Effector memory CD4-positive, alpha-beta T cell (primary cell): ENCODE data around the gene SETD7.

Experiments used
- DNase-seq, 3 donors: peaks; one replicate each; pipeline ENCODE4 v3.0.0-alpha.2; 2020
- H3K27ac ChIP-seq: 2 replicates; pipeline ENCODE4 v1.7.0; 2013; ENCODE audit warnings: mild to moderate bottlenecking, low read length, moderate library complexity; ENCODE audit not compliant: insufficient read depth, poor library complexity, severe bottlenecking
- H3K27me3 ChIP-seq: replicated peaks from 2 replicates; pipeline ENCODE4 v1.7.0; 2013; ENCODE audit warnings: mild to moderate bottlenecking, low read length; ENCODE audit not compliant: insufficient read depth, control insufficient read depth, poor library complexity, severe bottlenecking
- H3K36me3 ChIP-seq: 2 replicates; pipeline ENCODE4 v1.7.0; 2013; ENCODE audit warnings: mild to moderate bottlenecking, low read length, moderate library complexity; ENCODE audit not compliant: control insufficient read depth, insufficient read depth
- H3K4me1 ChIP-seq: 2 replicates; pipeline ENCODE4 v1.7.0; 2013; ENCODE audit warnings: low read length, mild to moderate bottlenecking; ENCODE audit not compliant: control insufficient read depth, insufficient read depth, poor library complexity, severe bottlenecking
- H3K4me3 ChIP-seq: 2 replicates; pipeline ENCODE4 v1.7.0; 2013; ENCODE audit warnings: low read length, low read depth, mild to moderate bottlenecking; ENCODE audit not compliant: insufficient read depth, poor library complexity, severe bottlenecking
- H3K9me3 ChIP-seq: 2 replicates; pipeline ENCODE4 v1.7.0; 2013; ENCODE audit warnings: mild to moderate bottlenecking, low read length, moderate library complexity; ENCODE audit not compliant: control insufficient read depth
- total RNA-seq, 3 donors: gene quantifications; one replicate each; lab custom pipeline; 2026; lab: John Stamatoyannopoulos, UW

SETD7 gene
- total RNA-seq, result 59.4 to 84.6 (median 70.0) reads per million in 3 donors

DNA sequence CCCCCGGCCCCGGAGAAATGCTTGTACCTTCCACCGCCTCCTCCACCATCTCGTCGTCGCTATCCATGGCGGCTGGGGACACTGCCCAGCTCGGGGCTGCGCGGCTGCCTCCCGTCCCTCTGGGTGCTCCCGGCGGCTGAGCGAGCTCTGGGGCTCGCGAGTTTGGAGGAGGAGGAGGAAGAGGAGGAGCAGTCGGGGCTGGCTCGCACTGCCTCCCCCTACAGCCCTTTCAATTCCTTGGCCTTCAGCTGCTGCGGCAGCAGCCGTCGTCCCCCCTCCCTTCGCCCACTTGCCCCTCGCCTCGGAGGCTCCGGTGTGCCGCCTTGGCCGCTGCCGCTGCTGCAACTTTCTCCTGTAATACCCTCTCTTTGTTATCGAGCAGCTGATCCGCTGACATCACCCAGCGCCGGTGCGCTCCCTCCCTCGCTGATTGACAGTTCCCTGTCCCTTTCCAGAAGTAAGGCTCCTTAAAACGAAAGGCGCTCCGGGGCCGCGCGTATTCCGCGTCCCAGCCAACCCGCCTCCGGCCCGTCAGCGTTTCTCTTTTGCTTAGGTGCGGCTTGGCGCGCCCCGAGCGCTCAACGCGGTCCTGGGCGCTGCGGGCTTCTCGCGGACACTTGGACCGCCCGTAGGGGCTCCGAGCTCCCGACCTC lies at the start of gene SETD7:
TSS of gene SETD7 (minus strand) at position 149 of the 653 bp plus-strand sequence. CDS start at position 67, 82 bp downstream.
- Histone ChIP-seq H3K9me3 (no peaks in the 10 kb centered on the region), H3K4me3 (peak within 1 kb of the TSS; percentile 93), H3K27ac (peak within 1 kb of the TSS; percentile 92), H3K27me3 (no peaks in the 10 kb centered on the region), H3K4me1 (peaks cover 18% of the 10 kb centered on the region), H3K36me3 (no peaks in the 10 kb centered on the region)
- DNase-seq, result peak; percentile 40 to 55 (median 47)

DNA sequence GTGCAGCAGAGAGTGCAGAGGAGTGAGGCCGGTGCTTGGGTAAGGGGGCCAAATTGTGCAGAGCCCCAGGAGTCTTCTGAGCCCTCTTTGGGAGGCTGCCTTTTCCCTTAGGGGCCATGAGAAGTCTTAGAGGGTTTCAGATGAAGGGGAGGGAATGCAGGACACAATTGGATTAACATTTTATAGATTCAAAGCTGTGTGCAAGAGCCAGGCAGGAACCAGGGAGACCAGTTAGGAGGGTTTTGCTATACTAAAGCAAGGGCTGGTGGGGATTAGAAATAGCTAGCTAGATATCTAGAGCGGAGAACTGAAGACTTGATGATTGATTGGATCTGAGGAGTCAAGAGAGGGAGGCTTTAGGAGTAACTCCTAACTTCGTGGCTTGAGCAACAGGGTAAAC lies 49.5 kb upstream of the SETD7 start:
- H3K4me1 ChIP-seq, result no peaks in the 10 kb centered on the region
- no peak for DNase-seq
- no peak overlapping the region for H3K27ac ChIP-seq
- no peaks in the 10 kb centered on the region for H3K36me3 ChIP-seq
- no peaks in the 10 kb centered on the region for H3K9me3 ChIP-seq
- no peak overlapping the region for H3K4me3 ChIP-seq
- no peaks in the 10 kb centered on the region for H3K27me3 ChIP-seq

DNA sequence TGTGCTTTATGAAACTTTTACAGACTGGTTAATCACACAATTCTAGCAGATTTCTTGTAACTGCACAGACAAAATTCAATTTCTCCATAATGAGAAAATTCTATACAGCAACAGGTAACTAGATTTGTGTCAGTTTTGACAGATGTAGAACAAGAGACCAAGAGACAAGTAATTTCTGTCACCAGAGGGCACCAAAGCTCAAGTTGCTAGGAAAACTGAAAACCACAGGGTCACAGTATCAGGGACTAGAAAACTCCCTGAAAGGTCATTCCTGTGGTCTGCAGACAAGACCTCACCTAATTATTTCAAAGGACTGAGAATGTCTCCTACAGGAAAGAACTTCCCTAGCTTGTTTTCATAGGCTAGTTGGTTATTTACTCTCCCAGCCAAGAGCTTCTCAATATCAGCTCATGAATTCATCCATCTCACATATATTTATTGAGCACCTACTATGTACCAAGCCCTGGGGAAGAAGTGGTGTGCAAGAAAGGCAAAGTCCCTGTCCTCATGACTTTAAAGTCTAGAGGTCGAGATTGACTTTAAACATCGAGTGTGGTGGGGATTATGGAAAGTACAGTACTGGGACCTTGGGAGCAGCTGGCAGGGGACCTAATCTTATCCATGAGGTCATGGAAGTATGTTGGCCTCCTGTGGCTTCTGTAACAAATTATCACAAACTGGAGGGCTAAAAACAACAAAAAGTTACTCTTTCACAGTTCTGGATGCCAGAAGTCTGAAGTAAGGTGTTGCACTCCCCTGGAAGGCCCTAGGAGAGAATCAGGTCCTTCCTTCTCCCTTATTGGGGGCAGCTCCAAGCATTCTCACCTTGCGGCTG lies 47.8 kb upstream of the SETD7 start:
- DNase-seq, result peak in 1 of 3 donors; percentile 14
- H3K27ac ChIP-seq, result no peak overlapping the region
- H3K4me1 ChIP-seq, result no peaks in the 10 kb centered on the region
- no peak overlapping the region for H3K4me3 ChIP-seq
- no peaks in the 10 kb centered on the region for H3K27me3 ChIP-seq
- H3K36me3 ChIP-seq, result no peaks in the 10 kb centered on the region
- H3K9me3 ChIP-seq, result no peaks in the 10 kb centered on the region

DNA sequence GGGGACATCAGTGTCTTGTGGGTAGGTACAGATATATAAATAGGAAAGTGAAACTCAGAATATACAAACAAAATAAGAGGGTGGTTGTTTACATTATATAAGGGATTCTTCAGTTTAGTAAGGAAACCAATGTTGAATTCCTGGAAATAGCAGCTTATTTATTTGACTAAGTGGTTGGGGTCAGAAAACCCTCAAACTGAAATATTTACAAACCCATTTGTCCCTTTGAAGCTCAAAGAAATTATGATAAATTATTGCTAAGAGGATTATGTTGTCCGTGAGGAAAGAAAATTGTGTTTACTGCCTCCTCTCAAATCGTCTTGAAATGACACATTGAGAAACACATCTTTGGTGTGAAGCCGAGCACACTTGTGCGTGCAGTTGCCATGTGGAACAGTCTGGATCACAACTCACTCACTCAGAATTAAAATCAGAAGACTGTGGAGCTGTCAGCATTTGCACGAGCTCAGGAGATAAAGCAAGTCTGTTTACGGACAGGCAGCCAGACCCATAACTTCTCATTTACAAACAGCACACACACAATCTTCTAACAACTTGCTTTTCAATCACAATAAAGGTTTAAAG lies 46.8 kb upstream of the SETD7 start:
- Histone ChIP-seq H3K36me3 (no peaks in the 10 kb centered on the region), H3K27me3 (no peaks in the 10 kb centered on the region), H3K4me3 (no peak overlapping the region), H3K4me1 (no peaks in the 10 kb centered on the region), H3K27ac (no peak overlapping the region), H3K9me3 (no peaks in the 10 kb centered on the region)
- DNase-seq, result no peak

DNA sequence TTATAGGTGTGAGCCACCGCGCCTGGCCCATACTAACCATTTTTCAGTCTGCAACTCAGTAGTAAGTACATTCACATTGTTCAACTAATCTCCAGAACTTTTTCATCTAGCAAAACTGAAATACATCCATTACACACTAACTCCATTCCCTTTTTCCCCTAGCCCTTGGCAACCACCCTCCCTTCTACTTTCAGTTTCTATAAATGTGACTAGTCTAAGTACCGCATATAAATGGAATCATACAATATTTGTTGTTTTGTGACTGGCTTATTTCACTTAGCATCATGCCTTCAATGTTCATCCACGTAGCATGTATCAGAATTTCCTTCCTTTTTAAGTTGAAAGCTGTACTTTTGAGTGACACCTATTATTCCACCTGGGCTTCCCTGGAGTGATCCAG lies 44.6 kb upstream of the SETD7 start:
- DNase-seq, result no peak
- no peaks in the 10 kb centered on the region for H3K4me1 ChIP-seq
- no peaks in the 10 kb centered on the region for H3K36me3 ChIP-seq
- no peak overlapping the region for H3K27ac ChIP-seq
- H3K4me3 ChIP-seq, result no peak overlapping the region
- H3K9me3 ChIP-seq, result no peaks in the 10 kb centered on the region
- no peaks in the 10 kb centered on the region for H3K27me3 ChIP-seq

DNA sequence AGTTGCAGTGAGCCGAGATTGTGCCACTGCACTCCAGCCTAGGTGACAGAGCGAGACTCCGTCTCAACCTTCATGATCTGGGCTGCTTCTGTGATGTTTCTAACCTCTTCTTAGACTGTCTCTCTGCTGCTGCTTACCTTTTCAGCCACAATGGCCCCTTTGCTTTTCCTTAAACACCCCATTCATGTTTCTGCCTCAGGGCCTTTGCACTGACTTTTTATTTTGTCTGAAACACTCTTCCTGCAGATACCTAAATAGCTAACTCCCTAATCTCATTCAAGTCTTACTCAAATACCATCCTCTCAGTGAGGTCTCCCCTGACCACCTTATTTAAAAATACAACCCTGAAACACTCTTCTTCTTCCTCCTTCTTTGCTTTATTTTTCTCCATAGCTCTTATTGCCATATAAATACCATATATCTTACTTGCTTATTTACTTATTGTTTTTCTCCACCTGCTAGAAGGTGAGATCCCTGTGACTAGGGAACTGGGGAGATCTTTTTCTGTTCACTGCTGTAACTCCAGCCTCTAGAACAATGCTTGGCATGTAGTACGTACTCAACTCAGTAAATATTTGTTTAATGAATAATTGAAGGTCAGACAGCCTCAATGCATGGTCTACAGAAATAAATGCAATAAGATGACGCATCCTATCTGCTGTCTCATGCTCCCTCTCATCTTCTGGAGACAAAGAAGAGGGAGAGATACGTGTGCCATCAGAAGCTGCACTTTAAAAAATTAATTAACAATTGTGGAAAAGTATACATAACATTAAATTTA lies 43.8 kb upstream of the SETD7 start:
- H3K27ac ChIP-seq, result no peak overlapping the region
- H3K4me1 ChIP-seq, result no peaks in the 10 kb centered on the region
- no peak for DNase-seq
- H3K27me3 ChIP-seq, result no peaks in the 10 kb centered on the region
- no peaks in the 10 kb centered on the region for H3K9me3 ChIP-seq
- H3K4me3 ChIP-seq, result no peak overlapping the region
- no peaks in the 10 kb centered on the region for H3K36me3 ChIP-seq

DNA sequence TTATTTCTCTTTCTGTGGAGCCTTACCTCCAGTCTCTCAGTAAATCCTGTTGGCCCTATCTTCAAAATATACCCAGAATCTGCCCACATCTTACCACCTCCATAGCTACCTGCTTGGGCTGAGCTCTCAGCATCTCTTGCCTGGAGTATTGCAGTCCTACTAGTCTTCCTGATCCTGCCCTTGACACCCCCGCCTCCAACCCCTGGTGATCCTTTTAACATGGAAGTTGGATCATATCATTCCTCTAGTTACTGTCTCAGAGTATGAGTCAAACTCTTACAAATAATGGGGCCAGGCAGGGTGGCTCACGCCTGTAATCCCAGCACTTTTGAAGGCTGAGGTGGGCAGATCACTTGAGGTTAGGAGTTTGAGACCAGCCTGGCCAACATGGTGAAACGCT lies 43.1 kb upstream of the SETD7 start:
- H3K27me3 ChIP-seq, result no peaks in the 10 kb centered on the region
- H3K4me3 ChIP-seq, result no peak overlapping the region
- no peak for DNase-seq
- H3K9me3 ChIP-seq, result no peaks in the 10 kb centered on the region
- no peaks in the 10 kb centered on the region for H3K36me3 ChIP-seq
- no peak overlapping the region for H3K27ac ChIP-seq
- no peaks in the 10 kb centered on the region for H3K4me1 ChIP-seq

DNA sequence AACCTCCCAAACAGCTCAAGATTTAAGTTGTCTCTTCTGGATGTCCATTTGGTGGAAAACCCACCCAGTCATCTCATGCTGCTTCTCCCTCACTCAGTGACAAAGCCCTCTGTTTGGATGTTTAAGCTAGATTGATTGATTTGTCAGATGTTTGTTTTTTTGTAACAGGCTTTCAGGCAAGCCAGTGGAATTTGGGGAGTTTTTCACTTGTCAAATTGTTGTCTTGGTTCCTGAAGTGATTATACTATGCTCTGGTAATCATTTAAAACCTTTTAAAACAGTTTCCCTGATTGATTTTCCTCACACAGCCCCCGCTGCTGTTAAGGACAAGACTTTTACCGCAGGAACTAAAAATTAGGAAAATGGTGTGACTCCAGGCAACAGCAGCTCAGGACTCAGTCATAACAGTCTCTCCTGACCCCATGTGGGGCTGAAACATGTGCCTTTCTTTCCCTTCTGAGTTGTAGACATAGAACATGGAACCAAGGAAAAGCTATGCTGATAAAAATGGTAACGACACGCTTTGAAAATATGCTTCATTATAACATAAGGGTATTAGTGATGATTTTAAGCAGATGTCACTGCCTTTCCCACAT lies 40.8 kb upstream of the SETD7 start:
- no peak for DNase-seq
- Histone ChIP-seq H3K9me3 (no peaks in the 10 kb centered on the region), H3K4me3 (no peak overlapping the region), H3K27ac (no peak overlapping the region), H3K4me1 (no peaks in the 10 kb centered on the region), H3K27me3 (no peaks in the 10 kb centered on the region), H3K36me3 (no peaks in the 10 kb centered on the region)

DNA sequence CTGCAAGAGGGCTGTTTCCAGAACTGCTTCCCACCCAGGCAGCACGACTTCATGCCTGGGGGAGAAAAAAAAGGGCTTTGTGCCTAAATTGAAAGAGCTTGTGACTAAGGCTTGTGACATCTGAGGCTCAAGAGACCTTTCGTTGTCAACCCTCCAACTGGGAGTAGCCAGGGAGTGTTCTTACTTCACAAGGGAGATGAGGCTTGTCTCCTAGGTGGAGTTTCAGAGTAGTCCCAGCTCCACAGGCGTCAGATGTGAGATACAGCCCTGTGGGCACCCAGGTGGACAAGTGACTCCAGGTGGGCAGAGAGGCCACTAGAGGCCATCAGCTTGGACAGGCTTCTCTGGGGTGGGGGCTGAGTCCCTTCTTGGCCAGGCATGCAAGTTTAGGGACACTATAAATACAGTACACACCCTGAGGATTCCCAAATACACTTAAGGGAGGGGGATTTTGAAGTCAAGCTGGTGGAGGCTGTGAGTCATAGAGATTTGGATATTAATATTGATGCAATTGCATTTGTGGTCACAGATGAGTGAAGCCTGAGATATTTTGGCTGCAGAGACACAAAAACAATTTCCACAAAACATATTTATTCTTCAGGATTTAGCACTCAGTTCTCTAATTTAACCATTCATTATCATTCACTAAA lies 40.1 kb upstream of the SETD7 start:
- H3K27ac ChIP-seq, result no peak overlapping the region
- H3K4me1 ChIP-seq, result no peaks in the 10 kb centered on the region
- H3K27me3 ChIP-seq, result no peaks in the 10 kb centered on the region
- H3K9me3 ChIP-seq, result no peaks in the 10 kb centered on the region
- H3K4me3 ChIP-seq, result no peak overlapping the region
- H3K36me3 ChIP-seq, result no peaks in the 10 kb centered on the region
- no peak for DNase-seq
